ENCODE data around the gene APMAP.

The APMAP gene

DNA sequence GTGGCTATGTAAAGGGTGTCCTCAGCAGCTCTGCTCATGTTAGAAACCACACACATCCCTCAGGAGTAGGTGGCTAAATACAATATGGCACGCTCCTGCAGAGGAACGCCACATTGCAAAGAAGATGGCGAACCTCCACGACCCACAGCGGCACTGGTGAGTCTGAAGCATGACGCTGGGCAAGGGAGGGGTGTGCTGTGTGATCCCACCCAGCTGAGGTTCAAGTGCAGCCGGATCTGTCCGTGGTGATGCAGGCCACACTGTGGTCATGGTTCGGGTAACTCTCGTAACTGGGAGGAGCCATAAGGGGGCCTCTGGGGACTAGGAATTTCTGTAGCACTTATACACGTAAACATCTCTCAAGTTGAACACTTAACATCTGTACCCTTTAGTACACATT, 23.4 kb upstream of the APMAP start:
- TF ChIP-seq REST (IDR thresholded peaks at IDR 0.05; ENCODE audit: insufficient read depth in 1 of 2, low read depth in 2 of 2, low read length in 2 of 2) (no peak), TAF1 (IDR thresholded peaks at IDR 0.05; ENCODE audit: borderline replicate concordance, insufficient read depth, low read length) (no peak), SIN3A (IDR thresholded peaks at IDR 0.05; ENCODE audit: borderline replicate concordance, insufficient read depth, low read length) (no peak), FOXP2 (optimal IDR thresholded peaks at IDR 0.05; ENCODE audit: borderline replicate concordance, extremely low read depth, extremely low read length, insufficient read depth) (no peak), POLR2AphosphoS5 (IDR thresholded peaks at IDR 0.05; ENCODE audit: low read depth, low read length) (no peak)

DNA sequence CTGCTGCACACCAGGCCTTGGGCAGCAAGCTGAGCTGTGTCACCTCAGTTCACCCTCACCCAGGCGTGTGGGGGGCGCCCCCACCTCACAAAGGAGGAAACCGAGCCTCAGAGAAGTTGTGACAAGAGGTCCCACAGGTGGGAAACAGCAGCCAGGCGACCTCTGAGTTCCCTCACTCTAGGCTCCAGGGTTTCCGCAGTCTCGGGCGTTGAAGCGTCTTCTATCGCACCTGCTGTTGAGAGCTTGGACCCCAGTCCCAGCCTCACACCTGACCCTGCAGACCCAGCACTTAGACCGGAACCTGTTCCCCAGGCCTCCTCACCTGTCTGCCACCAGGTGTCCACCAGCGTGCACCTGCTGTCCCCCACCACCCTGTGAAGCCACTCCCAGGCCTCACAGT, 22.3 kb upstream of the APMAP start:
- TF ChIP-seq TAF1 (IDR thresholded peaks at IDR 0.05; ENCODE audit: borderline replicate concordance, insufficient read depth, low read length), result no peak
- TF ChIP-seq REST (IDR thresholded peaks at IDR 0.05; ENCODE audit: insufficient read depth in 1 of 2, low read depth in 2 of 2, low read length in 2 of 2), result no peak
- TF ChIP-seq SIN3A (IDR thresholded peaks at IDR 0.05; ENCODE audit: borderline replicate concordance, insufficient read depth, low read length), result no peak
- no peak for TF ChIP-seq FOXP2 (optimal IDR thresholded peaks at IDR 0.05; ENCODE audit: borderline replicate concordance, extremely low read depth, extremely low read length, insufficient read depth)
- TF ChIP-seq POLR2AphosphoS5 (IDR thresholded peaks at IDR 0.05; ENCODE audit: low read depth, low read length), result no peak

GRCh38 chr20:25013478-25014380, 21.2 kb upstream of the APMAP start:
- TF ChIP-seq SIN3A (IDR thresholded peaks at IDR 0.05; ENCODE audit: borderline replicate concordance, insufficient read depth, low read length) (no peak), FOXP2 (optimal IDR thresholded peaks at IDR 0.05; ENCODE audit: borderline replicate concordance, extremely low read depth, extremely low read length, insufficient read depth) (no peak)

DNA sequence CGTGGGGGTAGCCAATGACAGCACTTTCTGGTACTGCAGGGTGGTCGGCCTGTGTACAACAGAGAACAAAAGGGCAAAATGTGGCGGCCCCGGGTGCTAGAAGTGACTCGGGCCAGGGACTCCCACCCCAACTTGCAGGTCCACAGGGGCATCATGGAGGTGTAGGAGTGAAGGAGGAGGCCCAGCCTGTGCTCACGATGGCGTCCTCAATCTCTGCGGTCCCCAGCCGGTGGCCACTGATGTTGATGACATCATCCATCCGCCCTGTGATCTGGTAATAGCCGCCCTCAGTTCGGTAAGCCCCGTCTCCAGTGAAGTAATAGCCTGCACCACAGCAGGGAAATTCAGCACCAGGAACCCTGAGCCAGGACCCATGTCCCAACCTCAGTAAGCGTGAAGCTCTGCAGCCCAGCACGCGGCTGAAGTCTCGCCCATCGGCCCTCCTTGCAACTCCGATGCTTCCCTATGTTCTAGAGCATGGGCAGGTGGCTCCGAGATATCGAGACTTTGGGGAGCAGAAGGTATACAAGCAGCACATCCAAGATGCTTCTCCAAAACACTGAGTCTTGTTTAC, 20.2 kb upstream of the APMAP start:
- no peak for TF ChIP-seq POLR2AphosphoS5 (IDR thresholded peaks at IDR 0.05; ENCODE audit: low read depth, low read length)
- no peak for TF ChIP-seq REST (IDR thresholded peaks at IDR 0.05; ENCODE audit: insufficient read depth in 1 of 2, low read depth in 2 of 2, low read length in 2 of 2)

- no peak for TF ChIP-seq REST (IDR thresholded peaks at IDR 0.05; ENCODE audit: insufficient read depth in 1 of 2, low read depth in 2 of 2, low read length in 2 of 2)
- TF ChIP-seq POLR2AphosphoS5 (IDR thresholded peaks at IDR 0.05; ENCODE audit: low read depth, low read length), result no peak
- no peak for TF ChIP-seq TAF1 (IDR thresholded peaks at IDR 0.05; ENCODE audit: borderline replicate concordance, insufficient read depth, low read length)
- no peak for TF ChIP-seq FOXP2 (optimal IDR thresholded peaks at IDR 0.05; ENCODE audit: borderline replicate concordance, extremely low read depth, extremely low read length, insufficient read depth)
- no peak for TF ChIP-seq SIN3A (IDR thresholded peaks at IDR 0.05; ENCODE audit: borderline replicate concordance, insufficient read depth, low read length)
These were observed 19.3 kb upstream of the APMAP start for GRCh38 chr20:25011831-25012241.

Measured in PFSK-1 (cell line).